H1 (cell line): ENCODE data around the gene METTL1. TPM values are rescaled to one million over a fixed set of nuclear protein-coding genes. Genes with fewer than 3 reads are reported as not detected.

Experiments used
- ASH2L ChIP-seq: fragments of 200-600, 300-600 bp; sonication (generic); IDR thresholded peaks from one replicate; pipeline ENCODE4 v1.7.1; 2017; ENCODE audit warnings: low read length
- ATF3 ChIP-seq: IDR thresholded peaks from 2 replicates; pipeline ENCODE4 v1.6.1; 2011; ENCODE audit warnings: low read depth, mild to moderate bottlenecking, low read length; ENCODE audit not compliant: insufficient read depth
- BCL11A ChIP-seq, 2 experiments: IDR thresholded peaks; one replicate each; pipeline ENCODE4 v1.6.1; 2011; ENCODE audit warnings: low read depth in 2 of 2, low read length in 2 of 2, mild to moderate bottlenecking in 2 of 2
- CEBPB ChIP-seq: IDR thresholded peaks from 2 replicates; pipeline ENCODE4 v1.6.1; 2012; ENCODE audit warnings: low read depth, low read length
- CHD1 ChIP-seq: IDR thresholded peaks from 2 replicates; pipeline ENCODE4 v1.6.1; 2012; ENCODE audit warnings: low read depth, low read length, improper control_type of control experiment
- CTCF ChIP-seq, 3 experiments: IDR thresholded peaks; 1 replicate in 2 of 3; 2 replicates in 1 of 3; pipeline versions ENCODE4 v1.5.1 to v1.6.1; 2011; ENCODE audit warnings: low read length in 3 of 3, mild to moderate bottlenecking in 3 of 3, inconsistent platforms in 2 of 3, low read depth in 1 of 3, moderate library complexity in 1 of 3; ENCODE audit not compliant: insufficient read depth in 1 of 3; ENCODE audit errors: control extremely low read depth in 1 of 3
- E2F6 ChIP-seq: IDR thresholded peaks from 2 replicates; pipeline ENCODE4 v1.6.1; 2012; ENCODE audit warnings: inconsistent platforms
- EZH2 ChIP-seq: fragments of 200-600 bp; sonication (generic); IDR thresholded peaks from 2 replicates; pipeline ENCODE4 v1.7.1; 2012; ENCODE audit warnings: low read depth, mild to moderate bottlenecking, moderate library complexity, low read length, inconsistent platforms; ENCODE audit not compliant: severe bottlenecking
- FOSL1 ChIP-seq: IDR thresholded peaks from 2 replicates; pipeline ENCODE4 v1.6.1; 2011; ENCODE audit warnings: mild to moderate bottlenecking, low read depth, low read length, moderate library complexity; ENCODE audit not compliant: insufficient read depth
- HDAC6 ChIP-seq: IDR thresholded peaks from one replicate; pipeline ENCODE4 v1.7.1; 2012; ENCODE audit warnings: low read depth, mild to moderate bottlenecking, inconsistent platforms, low read length, moderate library complexity
- JUND ChIP-seq: IDR thresholded peaks from 2 replicates; pipeline ENCODE4 v1.6.1; 2011; ENCODE audit warnings: mild to moderate bottlenecking, improper control_type of control experiment, low read length
- KDM4A ChIP-seq: IDR thresholded peaks from one replicate; pipeline ENCODE4 v1.7.1; 2012; ENCODE audit warnings: low read depth, mild to moderate bottlenecking, moderate library complexity, low read length, inconsistent platforms; ENCODE audit not compliant: severe bottlenecking
- KDM5A ChIP-seq: fragments of 200-600 bp; IDR thresholded peaks from 2 replicates; pipeline ENCODE4 v1.7.1; 2012; ENCODE audit warnings: mild to moderate bottlenecking, low read length, inconsistent platforms, mixed read lengths
- MAFK ChIP-seq: IDR thresholded peaks from 2 replicates; pipeline ENCODE4 v1.6.1; 2012; ENCODE audit warnings: low read depth, mild to moderate bottlenecking, improper control_type of control experiment, low read length
- RBBP5 ChIP-seq: IDR thresholded peaks from 2 replicates; pipeline ENCODE4 v1.7.1; 2012; ENCODE audit warnings: low read depth, mild to moderate bottlenecking, inconsistent platforms, low read length, moderate library complexity, borderline replicate concordance
- RNF2 ChIP-seq: fragments of 200-900, 300-1000 bp; sonication (generic); IDR thresholded peaks from 2 replicates; pipeline ENCODE4 v1.7.1; 2016; ENCODE audit warnings: borderline replicate concordance, low read depth, mild to moderate bottlenecking, antibody characterized with exemption, low read length; ENCODE audit not compliant: poor library complexity, severe bottlenecking; ENCODE audit errors: missing control alignments
- SAP30 ChIP-seq: fragments of 300-600 bp; sonication (generic); IDR thresholded peaks from 2 replicates; pipeline ENCODE4 v1.7.1; 2012; ENCODE audit warnings: low read length, moderate library complexity, mild to moderate bottlenecking, inconsistent platforms; ENCODE audit not compliant: insufficient read depth, insufficient replicate concordance
- SIX5 ChIP-seq: IDR thresholded peaks from 2 replicates; pipeline ENCODE4 v1.6.1; 2011; ENCODE audit warnings: mild to moderate bottlenecking, low read depth, low read length
- SRF ChIP-seq: IDR thresholded peaks from 2 replicates; pipeline ENCODE4 v1.6.1; 2011; ENCODE audit warnings: mild to moderate bottlenecking, low read depth, low read length, moderate library complexity
- TEAD4 ChIP-seq: IDR thresholded peaks from 2 replicates; pipeline ENCODE4 v1.6.1; 2012; ENCODE audit warnings: low read depth, low read length, inconsistent platforms, mixed read lengths
- polyA plus RNA-seq, 7 experiments: library from polyadenylated mRNA; depleted of rRNA in 3 of 7; stranded (reverse) in 5 of 7; unstranded in 2 of 7; fragments of >200 nt in 5 of 7; fragments of 200-250 nt in 2 of 7; gene quantifications; 1 replicate in 5 of 7; 2 replicates in 1 of 7; 4 replicates in 1 of 7; pipeline versions ENCODE4 v1.2.1 to v1.2.3, GENCODE V29; 2011 to 2013; ENCODE audit warnings: missing spikeins in 2 of 7, mixed read lengths in 2 of 7
- total RNA-seq: library from RNA; stranded (reverse); fragmentation: NEBNext Ultra II Directional; extraction: Animal tissue kit (Norgen Biotek cat#: 25700); gene quantifications from 2 replicates; pipeline ENCODE4 v1.2.1, GENCODE V29; 2021

METTL1 gene
- total and polyA plus RNA-seq, 2 of the 8 experiments (the other 6 are each of a cell fraction or from before 2014, with no cell fraction given) = 40.5 to 46.0 TPM

GRCh38 chr12:57735952-57736740 is 35.8 kb downstream of the METTL1 start (continued):
- TF ChIP-seq SRF (no peak), HDAC6 (no peak), JUND (no peak), SIX5 (no peak), KDM5A (no peak), ASH2L (no peak), BCL11A (IDR thresholded peaks at IDR 0.05; ENCODE audit: low read depth in 2 of 2, low read length in 2 of 2) (no peak), CEBPB (no peak), RBBP5 (peak; percentile 32; the same call in 1 of the 2 replicates), CHD1 (no peak), SAP30 (no peak), FOSL1 (no peak), KDM4A (peak; percentile 44), E2F6 (0 out of 2 replicates have a peak, but pooled peaks have one; percentile 42), RNF2 (no peak), CTCF (IDR thresholded peaks at IDR 0.05; ENCODE audit: control extremely low read depth in 1 of 3, insufficient read depth in 1 of 3, low read depth in 1 of 3, low read length in 3 of 3) (peak; percentile 60 to 66 (median 64)), MAFK (no peak), ATF3 (no peak), TEAD4 (no peak), EZH2 (no peak)
